Kidney capillary endothelial cell (primary cell): Measurements from ENCODE around the gene CDC73.
"Not testable (repeated sequence)": the region's sequence is repeated elsewhere in the genome, so short reads cannot be mapped to it uniquely, and the experiment has no call there.

Source experiments
- DNase-seq: peaks from one replicate; pipeline ENCODE4 v3.0.0-alpha.2; 2018; ENCODE audit warnings: low spot score

Gene CDC73

GRCh38 chr1:193181985-193182384 lies 60.2 kb downstream of the CDC73 start:
- DNase-seq: no peak

GRCh38 chr1:193183019-193183627 lies 61.3 kb downstream of the CDC73 start:
- DNase-seq: peak; percentile 52

- no peak for DNase-seq
Observed at GRCh38 chr1:193184776-193185175, 62.9 kb downstream of the CDC73 start.

- DNase-seq: no peak
Observed at GRCh38 chr1:193185211-193185610, 63.4 kb downstream of the CDC73 start.

GRCh38 chr1:193185901-193186731 lies 64.3 kb downstream of the CDC73 start, which contains the start of gene B3GALT2:
B3GALT2 (minus strand) TSS chr1:193186613; CDS start chr1:193181562, 5,051 bp downstream.
- no peak for DNase-seq

- DNase-seq: no peak
Observed at GRCh38 chr1:193187114-193187513, 65.3 kb downstream of the CDC73 start.

- not testable (repeated sequence) for DNase-seq
Observed at GRCh38 chr1:193188915-193189314, 67.1 kb downstream of the CDC73 start.

GRCh38 chr1:193189442-193190095 lies 67.7 kb downstream of the CDC73 start:
- DNase-seq: no peak

GRCh38 chr1:193190096-193190744 lies 68.4 kb downstream of the CDC73 start:
- no peak for DNase-seq

GRCh38 chr1:193192586-193192985 lies 70.8 kb downstream of the CDC73 start:
- no peak for DNase-seq

GRCh38 chr1:193199940-193200339 lies 78.1 kb downstream of the CDC73 start:
- no peak for DNase-seq

GRCh38 chr1:193201021-193201420 lies 79.2 kb downstream of the CDC73 start:
- DNase-seq: no peak

- no peak for DNase-seq
Observed at GRCh38 chr1:193210996-193211395, 89.2 kb downstream of the CDC73 start.

GRCh38 chr1:193211539-193211938 lies 89.7 kb downstream of the CDC73 start:
- DNase-seq: peak; percentile 47

- no peak for DNase-seq
Observed at GRCh38 chr1:193212637-193213036, 90.8 kb downstream of the CDC73 start.

- DNase-seq: no peak
Observed at GRCh38 chr1:193213998-193214397, 92.2 kb downstream of the CDC73 start.

GRCh38 chr1:193216920-193217319 lies 95.1 kb downstream of the CDC73 start:
- peak; percentile 30 for DNase-seq

GRCh38 chr1:193219391-193219790 lies 97.6 kb downstream of the CDC73 start:
- no peak for DNase-seq

GRCh38 chr1:193221651-193222050 lies 99.8 kb downstream of the CDC73 start:
- DNase-seq: no peak

GRCh38 chr1:193222056-193222615 lies 100.3 kb downstream of the CDC73 start:
- no peak for DNase-seq

GRCh38 chr1:193229136-193229535 lies 107.3 kb downstream of the CDC73 start:
- no peak for DNase-seq

GRCh38 chr1:193231146-193231545 lies 109.3 kb downstream of the CDC73 start:
- DNase-seq: not testable (repeated sequence)
